ENCODE results near the gene AANAT. TPM values are rescaled to one million over a fixed set of nuclear protein-coding genes. Genes with fewer than 3 reads are reported as not detected.
"Not testable (repeated sequence)": the region's sequence is repeated elsewhere in the genome, so short reads cannot be mapped to it uniquely, and the experiment has no call there.

The AANAT gene
- polyA plus RNA-seq, 12 donors, result 0.33 to 0.66 (median 0.46) TPM; not detected in 6

DNA sequence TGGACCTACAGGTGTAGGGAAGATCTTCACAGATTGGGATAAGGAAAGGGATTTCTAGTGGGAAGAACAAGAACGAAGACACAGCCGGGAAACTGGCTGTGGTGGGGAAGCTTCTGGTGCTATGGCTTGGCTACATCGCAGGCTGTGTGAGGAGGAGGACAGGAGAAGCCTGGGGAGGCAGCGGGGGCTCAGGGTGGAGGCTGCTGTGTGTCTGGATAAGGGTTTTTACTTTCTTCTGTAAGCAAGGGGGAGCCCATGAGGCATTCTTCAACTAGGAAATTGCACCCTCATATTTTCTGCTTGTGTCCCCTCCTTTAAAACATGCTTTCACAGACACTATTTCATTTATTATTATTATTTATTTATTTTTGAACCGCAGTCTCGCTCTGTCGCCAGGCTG lies 36.7 kb downstream of the AANAT start:
- DNase-seq, result no peak

DNA sequence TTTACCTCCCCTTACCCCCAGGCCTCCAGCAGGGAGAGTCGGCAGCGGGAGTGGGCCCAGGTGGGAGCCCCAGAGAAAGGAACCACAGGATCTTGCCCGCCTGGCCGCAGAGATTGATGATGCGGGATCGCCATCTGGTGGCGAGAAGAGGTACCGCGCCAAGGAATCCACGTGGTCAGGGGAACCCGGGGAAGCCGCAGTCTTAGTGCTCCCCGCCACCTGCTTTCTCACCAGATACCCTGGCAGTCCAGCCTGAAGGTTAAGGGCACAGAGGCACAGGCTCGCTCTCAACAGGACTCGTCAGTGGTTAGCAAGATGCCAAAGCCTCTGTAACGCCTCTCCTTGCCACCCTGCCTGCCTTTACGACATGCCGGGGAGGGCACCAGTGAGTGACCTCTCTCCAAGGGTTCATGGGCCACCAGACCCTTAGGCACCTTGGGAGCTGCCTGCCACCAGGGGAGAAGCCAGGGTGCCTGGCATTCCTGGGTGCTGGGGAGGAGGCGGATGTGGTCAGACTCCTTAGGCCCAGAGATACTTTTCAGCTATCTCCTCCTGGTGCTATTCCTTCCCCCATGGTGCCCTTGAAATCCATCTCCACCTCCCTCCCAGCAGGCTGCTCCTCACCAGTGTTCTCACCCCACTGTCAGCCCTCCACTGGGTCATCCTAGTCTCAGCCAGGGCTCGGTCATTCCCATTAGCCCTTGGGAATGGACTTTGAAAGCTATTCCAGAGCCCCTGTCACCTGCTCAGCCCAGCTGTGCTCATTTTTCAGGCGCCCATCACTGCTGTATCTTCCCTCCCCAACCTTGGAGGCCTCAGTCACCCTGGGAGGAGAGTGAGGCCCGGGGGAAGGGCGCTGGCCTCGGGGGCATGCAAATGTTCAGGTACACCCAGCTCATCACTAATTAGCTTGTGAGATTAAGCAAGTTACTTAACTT lies 39.3 kb downstream of the AANAT start:
- peak; percentile 82 for DNase-seq

GRCh38 chr17:76508472-76509063 lies 41.2 kb downstream of the AANAT start:
- not testable (repeated sequence) for DNase-seq

- no peak for DNase-seq
Observed at GRCh38 chr17:76510831-76511244, 43.4 kb downstream of the AANAT start.

- DNase-seq, result no peak
Observed at GRCh38 chr17:76511668-76512365, 44.4 kb downstream of the AANAT start.

GRCh38 chr17:76512366-76513305 lies 45.2 kb downstream of the AANAT start:
- no peak for DNase-seq

DNA sequence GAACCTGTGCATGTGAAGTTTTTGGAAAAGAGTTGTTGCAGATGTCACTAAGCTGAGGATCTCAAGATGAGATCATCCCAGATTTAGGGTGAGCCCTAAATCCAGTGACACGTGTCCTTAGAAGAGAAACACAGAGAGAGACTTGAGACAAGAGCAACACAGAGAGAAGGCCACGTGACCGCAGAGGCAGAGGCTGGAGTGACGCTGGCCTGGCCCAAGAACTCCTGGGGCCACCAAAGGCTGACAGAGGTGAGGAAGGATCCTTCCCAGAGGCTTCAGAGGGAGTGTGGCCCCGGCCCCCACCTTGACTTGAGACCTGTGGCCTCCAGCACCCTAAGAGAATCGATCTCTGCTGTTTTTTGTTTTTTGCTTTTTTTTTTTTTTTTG lies 45.9 kb downstream of the AANAT start:
- no peak for DNase-seq

- not testable (repeated sequence) for DNase-seq
Observed at GRCh38 chr17:76514355-76514754, 47.0 kb downstream of the AANAT start.

- no peak for DNase-seq
Observed at GRCh38 chr17:76515274-76515949, 48.0 kb downstream of the AANAT start.

DNA sequence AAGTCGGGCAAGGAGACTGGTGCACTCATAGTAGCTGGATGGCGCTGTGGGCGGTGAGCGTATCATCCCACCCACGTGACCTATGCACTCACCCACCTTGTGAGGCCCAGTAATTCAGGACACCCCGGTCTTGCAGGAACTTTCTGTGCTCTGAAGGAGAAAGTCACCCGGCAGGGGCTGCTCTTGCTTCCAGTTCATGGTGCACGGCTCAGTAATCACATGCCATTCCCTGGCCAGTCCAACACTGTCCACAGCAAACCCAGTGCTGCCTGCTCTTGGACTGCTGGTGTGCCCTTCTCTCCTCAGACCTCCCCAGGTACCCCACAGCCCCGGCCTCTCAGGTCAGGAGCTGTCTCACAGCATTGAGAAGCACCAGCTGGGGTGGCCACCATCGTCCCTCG lies 50.2 kb downstream of the AANAT start:
- DNase-seq, result no peak

- peak; percentile 68 for DNase-seq
Observed at GRCh38 chr17:76519048-76519966, 51.9 kb downstream of the AANAT start.

Other genes starting within 250 kb of the AANAT start
- 10 to 100 TPM in 7 of 12 donors, 1 to 10 TPM in 4, not detected in 1; 7.5 to 30.9 (median 13.0) TPM for gene RNF157, start 227.1 kb upstream of the AANAT start, polyA plus RNA-seq (ENCODE audit: insufficient read length in 12 of 12)
- gene UBALD2, start 202.3 kb upstream of the AANAT start, polyA plus RNA-seq (ENCODE audit: insufficient read length in 12 of 12), result 10 to 100 TPM in 11 of 12 donors, not detected in 1; 10.1 to 93.7 (median 18.1) TPM
- gene QRICH2, start 159.3 kb upstream of the AANAT start, polyA plus RNA-seq (ENCODE audit: insufficient read length in 12 of 12), result 10 to 100 TPM in 1 of 12 donors, 1 to 10 TPM in 10, not detected in 1; 2.7 to 10.3 (median 3.4) TPM
- 10 to 100 TPM in 11 of 12 donors, not detected in 1; 16.0 to 50.7 (median 33.9) TPM for gene PRPSAP1, start 113.7 kb upstream of the AANAT start, polyA plus RNA-seq (ENCODE audit: insufficient read length in 12 of 12)
- 1 to 10 TPM in 8 of 12 donors, under 1 TPM in 2, not detected in 2; 0.91 to 4.8 (median 1.6) TPM for gene SPHK1, start 83.0 kb upstream of the AANAT start, polyA plus RNA-seq (ENCODE audit: insufficient read length in 12 of 12)
- gene UBE2O, start 14.5 kb upstream of the AANAT start, polyA plus RNA-seq (ENCODE audit: insufficient read length in 12 of 12), result 10 to 100 TPM in 10 of 12 donors, 1 to 10 TPM in 1, not detected in 1; 9.3 to 25.8 (median 14.5) TPM
- 10 to 100 TPM in 1 of 12 donors, 1 to 10 TPM in 9, not detected in 2; 3.6 to 12.2 (median 4.9) TPM for gene RHBDF2, start 33.8 kb downstream of the AANAT start, polyA plus RNA-seq (ENCODE audit: insufficient read length in 12 of 12)
- 10 to 100 TPM in 11 of 12 donors, not detected in 1; 12.8 to 35.3 (median 15.3) TPM for gene CYGB, start 70.1 kb downstream of the AANAT start, polyA plus RNA-seq (ENCODE audit: insufficient read length in 12 of 12)
- 1 to 10 TPM in 10 of 12 donors, not detected in 2; 2.8 to 6.2 (median 3.6) TPM for gene PRCD, start 72.4 kb downstream of the AANAT start, polyA plus RNA-seq (ENCODE audit: insufficient read length in 12 of 12)
- 10 to 100 TPM in 1 of 12 donors, 1 to 10 TPM in 9, not detected in 2; 1.3 to 22.9 (median 2.3) TPM for gene ST6GALNAC2, start 118.3 kb downstream of the AANAT start, polyA plus RNA-seq (ENCODE audit: insufficient read length in 12 of 12)
- 10 to 100 TPM in 1 of 12 donors, 1 to 10 TPM in 2, under 1 TPM in 8, not detected in 1; 0.34 to 53.1 (median 0.54) TPM for gene ST6GALNAC1, start 176.2 kb downstream of the AANAT start, polyA plus RNA-seq (ENCODE audit: insufficient read length in 12 of 12)
- gene MXRA7, start 243.4 kb downstream of the AANAT start, polyA plus RNA-seq (ENCODE audit: insufficient read length in 12 of 12), result 100 to 1,000 TPM in 9 of 12 donors, 10 to 100 TPM in 2, not detected in 1; 85.9 to 203 (median 140) TPM

Data from muscle of arm (tissue), 12 donors.